OCI-LY7 (cell line): Measurements from ENCODE around the gene VRTN. TPM values are rescaled to one million over a fixed set of nuclear protein-coding genes. Genes with fewer than 3 reads are reported as not detected.

Experiments used
- BruUV-seq: library from RNA; stranded (reverse); fragments of 400-500 nt; replicated peaks from 2 replicates; lab custom pipeline; 2021; lab: Mats Ljungman, UMichigan
- CTCF ChIA-PET: fragments of 300-600 bp; sonication (Branson Sonifier 250); formaldehyde crosslinking; loops from one replicate; lab custom pipeline; 2022; ENCODE audit warnings: antibody characterized with exemption; ENCODE audit not compliant: unreplicated experiment; lab: Charles Lee
- POLR2A ChIA-PET: fragments of 300-600 bp; sonication (Branson Sonifier 250); formaldehyde crosslinking; loops from one replicate; lab custom pipeline; 2022; ENCODE audit warnings: antibody characterized with exemption; lab: Charles Lee
- DNase-seq: peaks from one replicate; pipeline ENCODE4 v3.0.0-alpha.2; 2015; ENCODE audit warnings: low spot score
- H2AFZ ChIP-seq: fragments of 200-600 bp; sonication (generic), shearing (Covaris generic); 2 replicates; pipeline ENCODE4 v1.6.1; 2014; ENCODE audit warnings: mild to moderate bottlenecking, antibody characterized with exemption, low read length, moderate library complexity
- H3K27ac ChIP-seq: fragments of 200-600 bp; sonication (generic); 2 replicates; pipeline ENCODE4 v1.5.1; 2014; ENCODE audit warnings: mixed run types, low read depth, mild to moderate bottlenecking, moderate library complexity, low read length, inconsistent platforms; ENCODE audit not compliant: poor library complexity, severe bottlenecking
- H3K36me3 ChIP-seq: fragments of 200-600 bp; sonication (generic); 2 replicates; pipeline ENCODE4 v1.6.1; 2014; ENCODE audit warnings: mild to moderate bottlenecking, antibody characterized with exemption, low read length, moderate library complexity, mixed read lengths; ENCODE audit not compliant: insufficient read depth
- H3K4me1 ChIP-seq: fragments of 200-600 bp; sonication (generic); 2 replicates; pipeline ENCODE4 v1.5.1; 2014; ENCODE audit warnings: mild to moderate bottlenecking, low read length; ENCODE audit not compliant: insufficient read depth, poor library complexity, severe bottlenecking
- H3K4me2 ChIP-seq: fragments of 200-600 bp; sonication (generic); 2 replicates; pipeline ENCODE4 v1.6.1; 2014; ENCODE audit warnings: mild to moderate bottlenecking, low read length
- H3K4me3 ChIP-seq: fragments of 200-600 bp; sonication (generic); 2 replicates; pipeline ENCODE4 v1.5.1; 2014; ENCODE audit warnings: mild to moderate bottlenecking, low read depth, low read length; ENCODE audit not compliant: poor library complexity, severe bottlenecking
- H3K79me2 ChIP-seq: fragments of 200-600 bp; sonication (generic); 2 replicates; pipeline ENCODE4 v1.6.1; 2016; ENCODE audit warnings: low read depth, mild to moderate bottlenecking, low read length, moderate library complexity, mixed read lengths; ENCODE audit not compliant: insufficient read depth
- H3K9me2 ChIP-seq: fragments of 200-600 bp; sonication (generic); 2 replicates; pipeline ENCODE4 v1.6.1; 2016; ENCODE audit warnings: mild to moderate bottlenecking, low read length, mixed read lengths; ENCODE audit not compliant: insufficient read depth
- H3K9me3 ChIP-seq: fragments of 200-600 bp; sonication (generic); 2 replicates; pipeline ENCODE4 v1.6.1; 2014; ENCODE audit warnings: mild to moderate bottlenecking, mixed run types, low read length, mixed read lengths
- H4K20me1 ChIP-seq: fragments of 200-600 bp; sonication (generic); 2 replicates; pipeline ENCODE4 v1.6.1; 2014; ENCODE audit warnings: mild to moderate bottlenecking, antibody characterized with exemption, low read length, moderate library complexity, mixed read lengths; ENCODE audit not compliant: insufficient read depth
- CTCF ChIP-seq: fragments of 200-600 bp; sonication (generic); conservative IDR thresholded peaks from 2 replicates; pipeline ENCODE4 v1.5.1; 2014; ENCODE audit warnings: mild to moderate bottlenecking, antibody characterized with exemption, low read length, moderate library complexity, mixed read lengths
- EZH2phosphoT487 ChIP-seq: fragments of 200-600 bp; sonication (generic); IDR thresholded peaks from 2 replicates; pipeline ENCODE4 v1.6.1; 2018; ENCODE audit warnings: low read depth, borderline replicate concordance, mild to moderate bottlenecking, mixed run types, antibody characterized with exemption, low read length, moderate library complexity, mixed read lengths
- intact Hi-C: fragments of 100-400 bp; cut with micrococcal nuclease; formaldehyde crosslinking; loops from one replicate; pipeline ENCODE4 v1.10.0; 2022; ENCODE audit not compliant: unreplicated experiment
- total RNA-seq, 2 experiments: library from RNA; depleted of rRNA in 1 of 2; stranded (reverse); fragments of >200 nt in 1 of 2; shearing (Covaris generic) in 1 of 2; gene quantifications; 2 replicates each; pipeline ENCODE4 v1.2.3, GENCODE V29; 2014 to 2022

VRTN gene
- total RNA-seq, 2 experiments from 2014 or later = not detected

GRCh38 chr14:74357585-74357984 lies 9.3 kb downstream of the VRTN start:
- no peaks in the 10 kb centered on the region for H3K9me2 ChIP-seq
- BruUV-seq = no TSS peak
- no peak overlapping the region for H3K27ac ChIP-seq
- H3K4me3 ChIP-seq = no peak overlapping the region
- ChIA-PET POLR2A (no interaction called here), CTCF (interaction anchor here (0.5 kb wide), 1 partner anchor 10 kb away, joined by 3 read pairs; no protein-coding TSS in a partner anchor)
- no peaks in the 10 kb centered on the region for H3K9me3 ChIP-seq
- H3K4me1 ChIP-seq = no peaks in the 10 kb centered on the region
- no peak overlapping the region for H2AFZ ChIP-seq
- no peaks in the 10 kb centered on the region for H3K79me2 ChIP-seq
- no peaks in the 10 kb centered on the region for H4K20me1 ChIP-seq
- intact Hi-C loops = no loop called here
- DNase-seq = no peak
- TF ChIP-seq EZH2phosphoT487 = no peak
- no peak for TF ChIP-seq CTCF
- no peak overlapping the region for H3K4me2 ChIP-seq
- H3K36me3 ChIP-seq = no peaks in the 10 kb centered on the region

GRCh38 chr14:74358176-74358829 lies 10.0 kb downstream of the VRTN start:
- no TSS peak for BruUV-seq
- H2AFZ ChIP-seq = no peak overlapping the region
- POLR2A ChIA-PET = interaction anchor here (1.3 kb wide), 1 partner anchor 43 kb away, joined by 4 read pairs; no protein-coding TSS in a partner anchor
- no peak for DNase-seq
- no peaks in the 10 kb centered on the region for H3K36me3 ChIP-seq
- H3K9me3 ChIP-seq = no peaks in the 10 kb centered on the region
- H3K27ac ChIP-seq = no peak overlapping the region
- H3K4me1 ChIP-seq = no peaks in the 10 kb centered on the region
- H3K4me2 ChIP-seq = no peak overlapping the region
- CTCF ChIA-PET = interaction anchor here (0.5 kb wide), 1 partner anchor 11 kb away, joined by 3 read pairs; no protein-coding TSS in a partner anchor
- no peaks in the 10 kb centered on the region for H3K9me2 ChIP-seq
- TF ChIP-seq EZH2phosphoT487 = no peak
- no peak for TF ChIP-seq CTCF
- H4K20me1 ChIP-seq = no peaks in the 10 kb centered on the region
- H3K4me3 ChIP-seq = no peak overlapping the region
- H3K79me2 ChIP-seq = no peaks in the 10 kb centered on the region
- intact Hi-C loops = no loop called here

- no peaks in the 10 kb centered on the region for H3K4me1 ChIP-seq
Observed at GRCh38 chr14:74360163-74360562, 11.9 kb downstream of the VRTN start.

More at GRCh38 chr14:74360163-74360562, 11.9 kb downstream of the VRTN start:
- no TSS peak for BruUV-seq
- TF ChIP-seq EZH2phosphoT487 (no peak), CTCF (no peak)
- POLR2A ChIA-PET = no interaction called here
- Histone ChIP-seq H3K36me3 (no peaks in the 10 kb centered on the region), H3K4me3 (no peak overlapping the region), H3K9me3 (no peaks in the 10 kb centered on the region), H3K4me2 (no peak overlapping the region), H4K20me1 (no peaks in the 10 kb centered on the region), H3K9me2 (no peaks in the 10 kb centered on the region), H3K27ac (no peak overlapping the region), H3K79me2 (no peaks in the 10 kb centered on the region), H2AFZ (no peak overlapping the region)
- no peak for DNase-seq
- CTCF ChIA-PET = no interaction called here
- intact Hi-C loops = loop anchor here (5.0 kb wide), 1 partner anchor 252 kb away; the partner anchor contains the start of gene LTBP2
